ENCODE measurements around the gene SLC46A1. TPM values are rescaled to one million over a fixed set of nuclear protein-coding genes. Genes with fewer than 3 reads are reported as not detected.

The SLC46A1 gene
- total and polyA plus RNA-seq, 12 donors: 11.9 to 104 (median 46.3) TPM

DNA sequence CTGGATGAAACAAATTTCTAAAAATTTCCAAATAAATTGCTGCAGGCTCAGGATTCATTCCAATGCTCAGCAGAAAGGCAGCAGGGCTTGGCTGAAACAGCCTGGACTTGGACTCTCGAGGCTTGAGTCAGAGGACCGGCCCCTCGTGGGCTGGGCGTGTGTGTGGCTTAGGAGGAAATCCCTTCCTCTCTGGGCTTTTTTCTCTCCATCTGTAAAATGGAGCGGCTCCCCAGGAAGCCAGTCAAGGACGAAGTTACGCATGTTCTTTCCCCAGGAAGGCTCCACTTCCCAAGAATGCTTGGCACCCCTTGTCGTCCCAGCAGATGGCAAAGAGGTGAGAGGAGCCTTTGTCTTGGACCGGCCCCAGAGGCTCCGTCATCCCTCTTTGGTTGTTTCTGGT lies 13.5 kb downstream of the SLC46A1 start:
- Histone ChIP-seq H3K27me3 (no peaks in the 10 kb centered on the region), H3K4me1 (replicated peaks in 1 of 2) (peaks cover 6 to 12% of the 10 kb centered on the region in 2 donors), H3K9me3 (replicated peaks in 1 of 3) (no peaks in the 10 kb centered on the region), H3K4me3 (no peak overlapping the region), H3K36me3 (replicated peaks in 1 of 2) (peaks cover 0 to 83% of the 10 kb centered on the region in 2 donors), H3K27ac (no peak overlapping the region)
- DNase-seq: peak in 1 of 7 donors; percentile 43
- intact Hi-C loops (cut with DNase I): no loop called here
- no peak for TF ChIP-seq POLR2A (IDR thresholded peaks at IDR 0.05)
- TF ChIP-seq, protein P1, sequence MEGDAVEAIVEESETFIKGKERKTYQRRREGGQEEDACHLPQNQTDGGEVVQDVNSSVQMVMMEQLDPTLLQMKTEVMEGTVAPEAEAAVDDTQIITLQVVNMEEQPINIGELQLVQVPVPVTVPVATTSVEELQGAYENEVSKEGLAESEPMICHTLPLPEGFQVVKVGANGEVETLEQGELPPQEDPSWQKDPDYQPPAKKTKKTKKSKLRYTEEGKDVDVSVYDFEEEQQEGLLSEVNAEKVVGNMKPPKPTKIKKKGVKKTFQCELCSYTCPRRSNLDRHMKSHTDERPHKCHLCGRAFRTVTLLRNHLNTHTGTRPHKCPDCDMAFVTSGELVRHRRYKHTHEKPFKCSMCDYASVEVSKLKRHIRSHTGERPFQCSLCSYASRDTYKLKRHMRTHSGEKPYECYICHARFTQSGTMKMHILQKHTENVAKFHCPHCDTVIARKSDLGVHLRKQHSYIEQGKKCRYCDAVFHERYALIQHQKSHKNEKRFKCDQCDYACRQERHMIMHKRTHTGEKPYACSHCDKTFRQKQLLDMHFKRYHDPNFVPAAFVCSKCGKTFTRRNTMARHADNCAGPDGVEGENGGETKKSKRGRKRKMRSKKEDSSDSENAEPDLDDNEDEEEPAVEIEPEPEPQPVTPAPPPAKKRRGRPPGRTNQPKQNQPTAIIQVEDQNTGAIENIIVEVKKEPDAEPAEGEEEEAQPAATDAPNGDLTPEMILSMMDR (IDR thresholded peaks at IDR 0.05): no peak
- whole genome bisulfite sequencing, 4 donors: 83 to 88% (median 84%) methylated on average over 8 to 10 of the region's 10 CpGs

DNA sequence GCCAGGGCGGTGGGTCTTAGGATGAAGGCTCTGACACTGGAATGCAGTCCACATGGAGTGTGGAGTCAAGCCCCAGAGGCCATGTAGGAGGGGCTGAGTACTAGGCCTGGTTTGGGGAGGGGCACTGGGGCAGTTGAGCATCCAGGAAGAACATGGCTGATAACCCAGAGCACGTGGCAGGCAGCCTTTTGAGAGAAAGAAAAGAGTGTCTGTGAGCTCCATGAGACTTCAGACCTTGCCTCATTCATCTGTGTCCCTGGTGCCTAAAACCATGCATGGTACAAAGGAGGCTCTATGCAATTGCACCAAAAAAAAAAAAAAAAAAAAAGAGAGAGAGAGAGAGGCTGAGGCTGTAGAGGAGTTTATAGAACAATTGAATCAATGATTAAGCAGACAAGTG lies 14.6 kb downstream of the SLC46A1 start:
- no peak for DNase-seq
- peaks cover 0 to 78% of the 10 kb centered on the region in 2 donors for H3K36me3 ChIP-seq (replicated peaks in 1 of 2)
- H3K27me3 ChIP-seq: no peaks in the 10 kb centered on the region
- 66 to 94% (median 73%) methylated on average over 2 of the region's 2 CpGs for WGBS, 4 donors
- H3K27ac ChIP-seq: no peak overlapping the region
- TF ChIP-seq, protein P1 (IDR thresholded peaks at IDR 0.05): no peak
- no peak for TF ChIP-seq POLR2A (IDR thresholded peaks at IDR 0.05)
- no peaks in the 10 kb centered on the region for H3K9me3 ChIP-seq (replicated peaks in 1 of 3)
- intact Hi-C loops (cut with DNase I): no loop called here
- H3K4me3 ChIP-seq: no peak overlapping the region
- H3K4me1 ChIP-seq (replicated peaks in 1 of 2): peaks cover 1 to 6% of the 10 kb centered on the region in 2 donors

DNA sequence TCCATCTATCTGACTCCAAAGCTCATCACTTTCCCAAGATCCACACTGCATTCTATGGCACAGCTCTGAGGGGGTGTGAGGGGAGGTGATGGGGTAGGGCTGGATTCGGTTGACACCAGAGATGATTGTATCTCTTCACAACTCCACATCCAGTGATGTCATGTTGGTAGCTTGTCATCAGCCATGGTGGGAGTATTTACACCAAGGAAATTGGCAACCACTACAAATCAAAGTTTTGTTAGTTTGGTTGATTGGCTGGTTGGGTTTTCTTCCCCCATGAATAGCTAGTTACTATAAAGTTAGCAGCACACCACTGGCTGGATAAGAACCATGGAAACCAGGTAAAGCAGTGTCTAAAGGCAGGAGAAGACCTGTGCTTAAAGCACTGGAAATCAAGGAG lies 15.0 kb downstream of the SLC46A1 start:
- no peak for DNase-seq
- H3K4me3 ChIP-seq: no peak overlapping the region
- no peak overlapping the region for H3K27ac ChIP-seq
- peaks cover 0 to 75% of the 10 kb centered on the region in 2 donors for H3K36me3 ChIP-seq (replicated peaks in 1 of 2)
- WGBS, 4 donors: 96 to 100% (median 99%) methylated on average over 1 of the region's 1 CpG
- TF ChIP-seq, protein P1 (IDR thresholded peaks at IDR 0.05): no peak
- TF ChIP-seq POLR2A (IDR thresholded peaks at IDR 0.05): no peak
- intact Hi-C loops (cut with DNase I): no loop called here
- peaks cover 0 to 6% of the 10 kb centered on the region in 2 donors for H3K4me1 ChIP-seq (replicated peaks in 1 of 2)
- H3K27me3 ChIP-seq: no peaks in the 10 kb centered on the region
- no peaks in the 10 kb centered on the region for H3K9me3 ChIP-seq (replicated peaks in 1 of 3)

DNA sequence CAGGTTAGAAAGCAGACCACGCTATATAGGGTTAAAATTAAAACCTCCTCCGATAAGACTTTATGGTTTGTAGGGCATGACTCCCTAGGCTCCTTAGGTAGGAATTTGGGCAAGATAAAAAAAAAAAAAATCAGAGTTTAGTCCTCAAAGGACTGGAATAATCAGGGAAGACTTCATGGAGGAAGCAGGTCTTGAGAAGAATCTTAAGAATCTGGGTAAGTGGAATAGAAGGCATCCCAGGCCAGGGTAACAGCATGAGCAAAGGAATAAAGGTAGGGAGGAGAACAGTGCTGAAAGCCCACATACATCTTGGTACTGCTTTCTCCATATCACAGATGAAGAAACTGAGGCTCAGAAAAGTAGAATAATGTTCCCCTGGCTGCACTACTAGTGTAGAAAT lies 15.4 kb downstream of the SLC46A1 start:
- H3K27me3 ChIP-seq: no peaks in the 10 kb centered on the region
- 89 to 100% (median 95%) methylated on average over 2 of the region's 2 CpGs for WGBS, 4 donors
- intact Hi-C loops (cut with DNase I): no loop called here
- no peaks in the 10 kb centered on the region for H3K9me3 ChIP-seq (replicated peaks in 1 of 3)
- TF ChIP-seq, protein P1 (IDR thresholded peaks at IDR 0.05): no peak
- TF ChIP-seq POLR2A (IDR thresholded peaks at IDR 0.05): no peak
- no peak for DNase-seq
- H3K4me1 ChIP-seq (replicated peaks in 1 of 2): peaks cover 0 to 6% of the 10 kb centered on the region in 2 donors
- H3K36me3 ChIP-seq (replicated peaks in 1 of 2): peaks cover 0 to 71% of the 10 kb centered on the region in 2 donors
- no peak overlapping the region for H3K27ac ChIP-seq
- H3K4me3 ChIP-seq: no peak overlapping the region
